GM21619 (cell line): Measurements from ENCODE around the gene MACROH2A1.

Experiments
- ATAC-seq: cut with Tn5 transposase; IDR thresholded peaks from one replicate; pipeline ENCODE4 v1.9.1; 2021; ENCODE audit not compliant: unreplicated experiment

The MACROH2A1 gene

GRCh38 chr5:135398160-135398854, 724 bp downstream of the MACROH2A1 start:
- ATAC-seq, result peak; percentile 36

GRCh38 chr5:135397084-135397483, 1.9 kb downstream of the MACROH2A1 start:
- ATAC-seq, result no peak

- ATAC-seq, result no peak
These were observed 2.5 kb downstream of the MACROH2A1 start for GRCh38 chr5:135396459-135397055.

- ATAC-seq, result no peak
These were observed 3.2 kb downstream of the MACROH2A1 start for GRCh38 chr5:135395866-135396265.

- ATAC-seq, result no peak
These were observed 3.6 kb downstream of the MACROH2A1 start for GRCh38 chr5:135395451-135395850.

GRCh38 chr5:135394095-135394494, 4.9 kb downstream of the MACROH2A1 start:
- ATAC-seq, result no peak

- ATAC-seq, result no peak
These were observed 5.3 kb downstream of the MACROH2A1 start for GRCh38 chr5:135393691-135394090.

GRCh38 chr5:135393229-135393628, 5.8 kb downstream of the MACROH2A1 start:
- ATAC-seq, result no peak

GRCh38 chr5:135392256-135392655, 6.8 kb downstream of the MACROH2A1 start:
- ATAC-seq, result peak; percentile 50

GRCh38 chr5:135391869-135392255, 7.2 kb downstream of the MACROH2A1 start:
- ATAC-seq, result no peak

- ATAC-seq, result no peak
These were observed 7.7 kb downstream of the MACROH2A1 start for GRCh38 chr5:135391116-135391868.

- no peak for ATAC-seq
These were observed 10.1 kb downstream of the MACROH2A1 start for GRCh38 chr5:135388860-135389435.

- ATAC-seq, result no peak
These were observed 11.4 kb downstream of the MACROH2A1 start for GRCh38 chr5:135387629-135387960.

- no peak for ATAC-seq
These were observed 12.0 kb downstream of the MACROH2A1 start for GRCh38 chr5:135386886-135387628.

- no peak for ATAC-seq
These were observed 12.9 kb downstream of the MACROH2A1 start for GRCh38 chr5:135386096-135386495.

GRCh38 chr5:135385576-135385975, 13.5 kb downstream of the MACROH2A1 start:
- ATAC-seq, result no peak

GRCh38 chr5:135384898-135385297, 14.1 kb downstream of the MACROH2A1 start:
- ATAC-seq, result no peak

- no peak for ATAC-seq
These were observed 15.1 kb downstream of the MACROH2A1 start for GRCh38 chr5:135383803-135384495.

- no peak for ATAC-seq
These were observed 16.1 kb downstream of the MACROH2A1 start for GRCh38 chr5:135382981-135383380.

GRCh38 chr5:135382106-135382790, 16.8 kb downstream of the MACROH2A1 start:
- no peak for ATAC-seq
